Measurements from ENCODE around the gene OPCML. TPM values are rescaled to one million over a fixed set of nuclear protein-coding genes. Genes with fewer than 3 reads are reported as not detected.

OPCML gene
- polyA plus RNA-seq, 1 donor (not counting 4 experiments of a cell fraction or from before 2014, with no cell fraction given): 0.04 TPM

DNA sequence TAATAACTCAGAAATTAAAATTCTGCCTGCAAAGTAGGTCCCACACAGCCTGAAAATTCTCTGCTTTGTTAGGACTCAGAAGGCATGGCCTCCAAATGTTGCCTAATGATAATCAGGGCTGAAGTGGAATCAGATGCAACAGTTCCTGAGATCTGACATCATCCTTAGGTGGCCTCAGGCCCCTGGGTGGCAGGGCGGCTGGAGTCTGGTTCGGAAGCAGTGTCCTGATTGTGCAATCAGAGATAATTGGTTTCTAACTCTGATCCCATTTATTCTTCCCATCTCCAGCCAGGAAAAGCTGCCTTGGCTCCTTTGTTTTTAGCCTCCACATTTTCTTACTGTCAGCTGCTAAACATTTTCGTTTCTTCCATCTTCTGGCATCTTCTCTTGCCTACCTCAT, 399.3 kb downstream of the OPCML start:
- Histone ChIP-seq H3K27me3 (ENCODE audit: control insufficient read depth, extremely low read depth, insufficient read depth, low read length) (no peaks in the 10 kb centered on the region), H4K20me1 (ENCODE audit: control insufficient read depth, extremely low read depth, insufficient read depth, low read length) (no peaks in the 10 kb centered on the region), H3K9me3 (ENCODE audit: control insufficient read depth, low read depth, low read length) (no peaks in the 10 kb centered on the region), H3K27ac (ENCODE audit: control insufficient read depth, insufficient read depth, low read length) (no peak overlapping the region), H3K4me1 (ENCODE audit: control insufficient read depth, extremely low read depth, insufficient read depth, low read length) (no peaks in the 10 kb centered on the region), H3K79me2 (ENCODE audit: control insufficient read depth, insufficient read depth, low read length) (no peaks in the 10 kb centered on the region), H3K4me2 (ENCODE audit: control insufficient read depth, extremely low read depth, insufficient read depth, low read depth, low read length) (no peak overlapping the region), H3K9me1 (ENCODE audit: control insufficient read depth, extremely low read depth, insufficient read depth, low read length) (no peaks in the 10 kb centered on the region), H3K9ac (ENCODE audit: control insufficient read depth, extremely low read depth, insufficient read depth, low read length) (no peak overlapping the region), H2AFZ (ENCODE audit: control insufficient read depth, low read length) (no peak overlapping the region), H3K4me3 (ENCODE audit: control insufficient read depth in 2 of 3, extremely low read depth in 1 of 3, insufficient read depth in 2 of 3, low read depth in 1 of 3, low read length in 3 of 3) (no peak overlapping the region), H3K36me3 (ENCODE audit: control insufficient read depth in 2 of 2, extremely low read depth in 1 of 2, insufficient read depth in 2 of 2, low read length in 2 of 2) (no peaks in the 10 kb centered on the region)
- DNase-seq (ENCODE audit: low read depth, low spot score) (no peak), FAIRE-seq (no peak)
- no peak for TF ChIP-seq EZH2 (IDR thresholded peaks at IDR 0.05; ENCODE audit: low read length)
- dilution Hi-C loops (cut with MboI; ENCODE audit: extremely low pct_ligation_motif_present, low sequenced_read_pairs): no loop called here

DNA sequence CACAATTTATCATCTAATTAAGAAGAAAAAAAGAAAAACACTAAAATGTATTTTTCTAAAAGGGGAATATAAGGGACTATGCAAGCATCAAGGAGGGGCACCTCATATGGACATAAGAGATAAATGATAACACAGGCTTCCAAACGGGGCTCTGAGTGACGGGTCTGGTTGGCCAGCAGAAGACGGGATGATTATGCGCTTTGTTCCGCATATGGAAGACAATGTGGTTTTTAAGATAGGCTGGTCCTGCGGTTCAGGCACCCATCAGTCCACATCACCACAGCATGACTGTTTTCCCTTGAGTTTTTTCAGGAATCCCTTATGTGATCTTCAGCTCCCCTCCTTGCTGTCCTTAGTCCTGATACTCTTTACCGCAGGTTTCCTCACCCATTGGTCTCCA, 404.6 kb downstream of the OPCML start:
- Histone ChIP-seq H4K20me1 (ENCODE audit: control insufficient read depth, extremely low read depth, insufficient read depth, low read length) (no peaks in the 10 kb centered on the region), H3K4me2 (ENCODE audit: control insufficient read depth, extremely low read depth, insufficient read depth, low read depth, low read length) (no peak overlapping the region), H3K79me2 (ENCODE audit: control insufficient read depth, insufficient read depth, low read length) (no peaks in the 10 kb centered on the region), H3K4me3 (ENCODE audit: control insufficient read depth in 2 of 3, extremely low read depth in 1 of 3, insufficient read depth in 2 of 3, low read depth in 1 of 3, low read length in 3 of 3) (no peak overlapping the region), H3K9me1 (ENCODE audit: control insufficient read depth, extremely low read depth, insufficient read depth, low read length) (no peaks in the 10 kb centered on the region), H3K27me3 (ENCODE audit: control insufficient read depth, extremely low read depth, insufficient read depth, low read length) (no peaks in the 10 kb centered on the region), H3K9me3 (ENCODE audit: control insufficient read depth, low read depth, low read length) (no peaks in the 10 kb centered on the region), H3K27ac (ENCODE audit: control insufficient read depth, insufficient read depth, low read length) (no peak overlapping the region), H3K4me1 (ENCODE audit: control insufficient read depth, extremely low read depth, insufficient read depth, low read length) (no peaks in the 10 kb centered on the region), H2AFZ (ENCODE audit: control insufficient read depth, low read length) (no peak overlapping the region), H3K36me3 (ENCODE audit: control insufficient read depth in 2 of 2, extremely low read depth in 1 of 2, insufficient read depth in 2 of 2, low read length in 2 of 2) (no peaks in the 10 kb centered on the region), H3K9ac (ENCODE audit: control insufficient read depth, extremely low read depth, insufficient read depth, low read length) (no peak overlapping the region)
- dilution Hi-C loops (cut with MboI; ENCODE audit: extremely low pct_ligation_motif_present, low sequenced_read_pairs): no loop called here
- TF ChIP-seq, protein P1, sequence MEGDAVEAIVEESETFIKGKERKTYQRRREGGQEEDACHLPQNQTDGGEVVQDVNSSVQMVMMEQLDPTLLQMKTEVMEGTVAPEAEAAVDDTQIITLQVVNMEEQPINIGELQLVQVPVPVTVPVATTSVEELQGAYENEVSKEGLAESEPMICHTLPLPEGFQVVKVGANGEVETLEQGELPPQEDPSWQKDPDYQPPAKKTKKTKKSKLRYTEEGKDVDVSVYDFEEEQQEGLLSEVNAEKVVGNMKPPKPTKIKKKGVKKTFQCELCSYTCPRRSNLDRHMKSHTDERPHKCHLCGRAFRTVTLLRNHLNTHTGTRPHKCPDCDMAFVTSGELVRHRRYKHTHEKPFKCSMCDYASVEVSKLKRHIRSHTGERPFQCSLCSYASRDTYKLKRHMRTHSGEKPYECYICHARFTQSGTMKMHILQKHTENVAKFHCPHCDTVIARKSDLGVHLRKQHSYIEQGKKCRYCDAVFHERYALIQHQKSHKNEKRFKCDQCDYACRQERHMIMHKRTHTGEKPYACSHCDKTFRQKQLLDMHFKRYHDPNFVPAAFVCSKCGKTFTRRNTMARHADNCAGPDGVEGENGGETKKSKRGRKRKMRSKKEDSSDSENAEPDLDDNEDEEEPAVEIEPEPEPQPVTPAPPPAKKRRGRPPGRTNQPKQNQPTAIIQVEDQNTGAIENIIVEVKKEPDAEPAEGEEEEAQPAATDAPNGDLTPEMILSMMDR (optimal IDR thresholded peaks at IDR 0.05 in 1 of 3, IDR thresholded peaks at IDR 0.05 in 1 of 3, conservative IDR thresholded peaks at IDR 0.05 in 1 of 3; ENCODE audit: extremely low read depth in 1 of 3, insufficient read depth in 2 of 3, low read length in 3 of 3): no peak
- FAIRE-seq (no peak), DNase-seq (ENCODE audit: low read depth, low spot score) (no peak)

DNA sequence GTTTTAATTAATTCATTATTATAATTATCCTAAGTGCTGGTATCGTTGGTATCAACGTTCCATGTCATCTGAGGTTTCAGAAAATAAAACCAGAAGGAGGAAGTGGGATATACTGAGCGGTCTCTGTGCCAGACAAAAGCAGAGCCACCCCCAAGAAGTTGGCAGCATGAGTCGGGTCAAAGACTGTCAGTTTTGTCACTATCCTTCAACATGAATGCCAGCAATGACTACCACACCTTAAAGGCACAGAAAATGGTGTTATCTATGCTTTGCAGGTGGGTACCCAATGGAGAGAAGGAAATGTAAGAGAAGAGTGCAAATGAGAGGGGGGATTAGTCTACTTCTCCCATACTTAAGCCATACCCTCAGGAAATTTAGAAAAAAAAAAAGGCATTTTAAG, 408.5 kb downstream of the OPCML start:
- TF ChIP-seq, protein P1 (optimal IDR thresholded peaks at IDR 0.05 in 1 of 3, IDR thresholded peaks at IDR 0.05 in 1 of 3, conservative IDR thresholded peaks at IDR 0.05 in 1 of 3; ENCODE audit: extremely low read depth in 1 of 3, insufficient read depth in 2 of 3, low read length in 3 of 3): no peak
- no peak for TF ChIP-seq EZH2 (IDR thresholded peaks at IDR 0.05; ENCODE audit: low read length)
- Histone ChIP-seq H3K9me3 (ENCODE audit: control insufficient read depth, low read depth, low read length) (no peaks in the 10 kb centered on the region), H3K27me3 (ENCODE audit: control insufficient read depth, extremely low read depth, insufficient read depth, low read length) (no peaks in the 10 kb centered on the region), H3K4me1 (ENCODE audit: control insufficient read depth, extremely low read depth, insufficient read depth, low read length) (no peaks in the 10 kb centered on the region), H3K36me3 (ENCODE audit: control insufficient read depth in 2 of 2, extremely low read depth in 1 of 2, insufficient read depth in 2 of 2, low read length in 2 of 2) (no peaks in the 10 kb centered on the region), H4K20me1 (ENCODE audit: control insufficient read depth, extremely low read depth, insufficient read depth, low read length) (no peaks in the 10 kb centered on the region), H3K27ac (ENCODE audit: control insufficient read depth, insufficient read depth, low read length) (no peak overlapping the region), H2AFZ (ENCODE audit: control insufficient read depth, low read length) (no peak overlapping the region), H3K9ac (ENCODE audit: control insufficient read depth, extremely low read depth, insufficient read depth, low read length) (no peak overlapping the region), H3K79me2 (ENCODE audit: control insufficient read depth, insufficient read depth, low read length) (no peaks in the 10 kb centered on the region), H3K4me3 (ENCODE audit: control insufficient read depth in 2 of 3, extremely low read depth in 1 of 3, insufficient read depth in 2 of 3, low read depth in 1 of 3, low read length in 3 of 3) (no peak overlapping the region), H3K9me1 (ENCODE audit: control insufficient read depth, extremely low read depth, insufficient read depth, low read length) (no peaks in the 10 kb centered on the region), H3K4me2 (ENCODE audit: control insufficient read depth, extremely low read depth, insufficient read depth, low read depth, low read length) (no peak overlapping the region)
- dilution Hi-C loops (cut with MboI; ENCODE audit: extremely low pct_ligation_motif_present, low sequenced_read_pairs): no loop called here
- FAIRE-seq (no peak), DNase-seq (ENCODE audit: low read depth, low spot score) (no peak)

Data from keratinocyte (primary cell).